ENCODE data around the gene PPP1R12B. TPM values are rescaled to one million over a fixed set of nuclear protein-coding genes. Genes with fewer than 3 reads are reported as not detected.
"Not testable (repeated sequence)": the region's sequence is repeated elsewhere in the genome, so short reads cannot be mapped to it uniquely, and the experiment has no call there.

The PPP1R12B gene
- total RNA-seq, 5 donors from 2014 or later (not counting 1 experiment from before 2014, with no cell fraction given): 24.3 to 40.9 (median 27.0) TPM

DNA sequence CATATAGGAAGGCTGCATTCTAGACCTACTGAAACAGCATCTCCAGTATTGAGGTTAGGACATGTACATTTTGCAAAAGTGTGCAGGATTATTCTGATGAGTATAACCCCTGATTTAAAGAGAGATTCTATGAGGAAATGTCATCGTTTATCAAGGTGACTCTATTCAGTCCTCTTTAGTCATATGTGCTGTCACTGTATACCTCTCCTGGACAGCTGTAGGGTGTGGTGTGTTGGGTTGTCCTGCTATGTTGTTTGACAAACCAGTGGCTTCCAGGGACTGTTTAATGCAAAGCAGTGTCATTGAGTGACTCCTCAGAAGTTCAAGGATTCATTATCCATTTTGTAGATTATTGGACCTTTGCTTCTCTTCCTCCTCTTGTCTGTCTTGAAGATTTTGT is 209.2 kb downstream of the PPP1R12B start:
- no CpG with 5 or more reads among the region's 1 CpG for WGBS (ENCODE audit: insufficient coverage)
- POLR2A ChIA-PET; H3K9me3 ChIP-seq; H3K9me3 Mint-ChIP-seq; H3K4me1 Mint-ChIP-seq; H3K4me3 Mint-ChIP-seq; ATAC-seq (replicated peaks in 1 of 4); H3K4me3 ChIP-seq (ENCODE audit: control insufficient read depth in 1 of 2, extremely low read depth in 1 of 2, low read length in 1 of 2); H3K27me3 Mint-ChIP-seq; CTCF ChIA-PET; H3K27ac ChIP-seq (ENCODE audit: low read length); H3K27ac Mint-ChIP-seq; H3K36me3 ChIP-seq (ENCODE audit: control insufficient read depth in 2 of 2, extremely low read depth in 1 of 2, insufficient read depth in 1 of 2, low read length in 1 of 2); H3K4me1 ChIP-seq (ENCODE audit: control insufficient read depth in 1 of 2, extremely low read depth in 1 of 2, insufficient read depth in 2 of 2, low read length in 2 of 2); H3K27me3 ChIP-seq (replicated peaks in 1 of 2; ENCODE audit: control insufficient read depth in 2 of 2, extremely low read depth in 1 of 2, insufficient read depth in 2 of 2, low read length in 1 of 2); DNase-seq: not testable (repeated sequence)
- peaks cover 16% of the 10 kb centered on the region for H3K36me3 Mint-ChIP-seq

DNA sequence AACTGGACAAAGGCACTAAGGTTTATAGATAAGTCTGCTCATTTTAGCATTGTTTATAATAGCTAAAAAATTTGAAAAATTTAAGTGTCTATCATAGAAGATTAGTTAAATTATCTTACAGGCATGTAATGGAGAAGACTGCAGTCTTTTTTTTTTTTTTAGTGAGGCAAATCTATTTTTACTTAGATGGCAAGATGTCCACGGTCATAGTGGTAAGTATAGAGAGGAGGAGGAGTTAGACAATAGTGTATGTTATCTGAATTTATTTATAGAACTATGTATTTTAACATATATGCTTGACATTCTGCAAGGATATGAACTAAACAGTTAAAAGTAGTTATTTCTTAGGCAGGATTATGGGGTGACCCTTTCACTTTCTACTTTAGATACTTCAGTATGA is 212.7 kb downstream of the PPP1R12B start:
- Mint-ChIP-seq H3K4me3 (no peak overlapping the region), H3K27me3 (no peaks in the 10 kb centered on the region), H3K36me3 (peaks cover 26% of the 10 kb centered on the region), H3K9me3 (no peaks in the 10 kb centered on the region), H3K4me1 (peaks cover 0 to 8% (median 4%) of the 10 kb centered on the region in 3 donors), H3K27ac (no peak overlapping the region)
- no peaks in the 10 kb centered on the region for H3K27me3 ChIP-seq (replicated peaks in 1 of 2; ENCODE audit: control insufficient read depth in 2 of 2, extremely low read depth in 1 of 2, insufficient read depth in 2 of 2, low read length in 1 of 2)
- no peak overlapping the region for H3K4me3 ChIP-seq (ENCODE audit: control insufficient read depth in 1 of 2, extremely low read depth in 1 of 2, low read length in 1 of 2)
- WGBS (ENCODE audit: insufficient coverage): no CpG with 5 or more reads among the region's 1 CpG
- ATAC-seq (replicated peaks in 1 of 4) (no peak), DNase-seq (no peak)
- ChIA-PET CTCF (interaction anchor here in 1 of 2 donors (0.6 kb wide), 1 partner anchor 325 kb away, joined by 3 read pairs; no protein-coding TSS in a partner anchor), POLR2A (no interaction called here)
- peaks cover 0 to 9% of the 10 kb centered on the region in 2 donors for H3K36me3 ChIP-seq (ENCODE audit: control insufficient read depth in 2 of 2, extremely low read depth in 1 of 2, insufficient read depth in 1 of 2, low read length in 1 of 2)
- H3K9me3 ChIP-seq: no peaks in the 10 kb centered on the region
- peaks cover 2 to 16% of the 10 kb centered on the region in 2 experiments for H3K4me1 ChIP-seq (ENCODE audit: control insufficient read depth in 1 of 2, extremely low read depth in 1 of 2, insufficient read depth in 2 of 2, low read length in 2 of 2)
- no peak overlapping the region for H3K27ac ChIP-seq (ENCODE audit: low read length)

DNA sequence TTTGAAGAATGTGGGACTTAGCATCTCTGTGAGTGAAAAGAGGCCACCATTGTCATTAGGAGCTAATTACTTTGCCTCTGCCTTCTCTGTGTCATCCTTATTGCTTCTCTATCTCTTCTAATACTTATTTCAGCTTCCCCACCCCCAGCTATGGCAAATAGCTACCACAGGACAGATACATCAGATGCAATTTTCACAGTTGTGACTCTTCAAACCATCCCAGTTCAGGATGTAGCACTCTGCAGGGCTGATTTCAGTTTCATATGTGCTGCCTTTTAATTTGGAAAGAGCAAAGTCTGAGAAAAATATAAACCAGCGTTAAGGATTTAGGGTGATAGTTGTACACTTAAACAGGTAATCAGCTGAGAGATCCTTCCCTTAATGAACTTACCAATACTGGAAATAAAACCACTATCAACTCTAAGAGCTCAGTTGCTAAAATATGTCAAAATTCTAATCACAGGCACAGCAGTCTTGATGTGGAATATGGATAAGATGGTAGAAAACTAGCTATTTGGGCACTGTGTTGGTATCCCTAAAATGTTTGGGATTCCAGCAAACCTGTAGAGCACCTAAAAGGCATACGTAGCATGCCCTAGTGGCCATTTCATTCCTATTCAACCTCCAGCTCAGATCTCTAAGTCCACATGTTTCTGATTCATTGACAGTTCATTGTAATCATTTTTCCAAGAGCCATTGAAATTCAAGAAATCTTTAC is 213.4 kb downstream of the PPP1R12B start:
- peaks cover 0 to 8% (median 4%) of the 10 kb centered on the region in 3 donors for H3K4me1 Mint-ChIP-seq
- H3K27me3 ChIP-seq (replicated peaks in 1 of 2; ENCODE audit: control insufficient read depth in 2 of 2, extremely low read depth in 1 of 2, insufficient read depth in 2 of 2, low read length in 1 of 2): no peaks in the 10 kb centered on the region
- H3K9me3 Mint-ChIP-seq: no peaks in the 10 kb centered on the region
- no peaks in the 10 kb centered on the region for H3K9me3 ChIP-seq
- H3K27ac ChIP-seq (ENCODE audit: low read length): no peak overlapping the region
- POLR2A ChIA-PET: interaction anchor here in 1 of 2 donors (0.5 kb wide), 1 partner anchor 249 kb away, joined by 3 read pairs; no protein-coding TSS in a partner anchor
- CTCF ChIA-PET: interaction anchor here (0.6 to 1.0 kb wide), 3 partner anchors 13 to 706 kb away, joined by 3 read pairs; no protein-coding TSS in a partner anchor
- DNase-seq (no peak), ATAC-seq (replicated peaks in 1 of 4) (no peak)
- H3K36me3 Mint-ChIP-seq: peaks cover 21% of the 10 kb centered on the region
- peaks cover 2 to 18% of the 10 kb centered on the region in 2 experiments for H3K4me1 ChIP-seq (ENCODE audit: control insufficient read depth in 1 of 2, extremely low read depth in 1 of 2, insufficient read depth in 2 of 2, low read length in 2 of 2)
- no peaks in the 10 kb centered on the region for H3K27me3 Mint-ChIP-seq
- no peak overlapping the region for H3K4me3 Mint-ChIP-seq
- no peak overlapping the region for H3K4me3 ChIP-seq (ENCODE audit: control insufficient read depth in 1 of 2, extremely low read depth in 1 of 2, low read length in 1 of 2)
- H3K27ac Mint-ChIP-seq: no peak overlapping the region
- WGBS (ENCODE audit: insufficient coverage): no CpG with 5 or more reads among the region's 2 CpGs
- peaks cover 0 to 10% of the 10 kb centered on the region in 2 donors for H3K36me3 ChIP-seq (ENCODE audit: control insufficient read depth in 2 of 2, extremely low read depth in 1 of 2, insufficient read depth in 1 of 2, low read length in 1 of 2)

GRCh38 chr1:202562444-202563060 is 214.1 kb downstream of the PPP1R12B start:
- ChIA-PET CTCF (interaction anchor here in 1 of 2 donors (0.6 to 1.0 kb wide), 2 partner anchors 12 to 705 kb away, joined by 3 read pairs; no protein-coding TSS in a partner anchor), POLR2A (no interaction called here)
- H3K9me3 Mint-ChIP-seq: no peaks in the 10 kb centered on the region
- peaks cover 25% of the 10 kb centered on the region for H3K36me3 Mint-ChIP-seq
- H3K4me1 Mint-ChIP-seq: peaks cover 0 to 8% (median 7%) of the 10 kb centered on the region in 3 donors
- no peak overlapping the region for H3K27ac ChIP-seq (ENCODE audit: low read length)
- ATAC-seq (replicated peaks in 1 of 4) (no peak), DNase-seq (no peak)
- H3K4me3 Mint-ChIP-seq: no peak overlapping the region
- H3K4me1 ChIP-seq (ENCODE audit: control insufficient read depth in 1 of 2, extremely low read depth in 1 of 2, insufficient read depth in 2 of 2, low read length in 2 of 2): peaks cover 2 to 18% of the 10 kb centered on the region in 2 experiments
- no peaks in the 10 kb centered on the region for H3K27me3 ChIP-seq (replicated peaks in 1 of 2; ENCODE audit: control insufficient read depth in 2 of 2, extremely low read depth in 1 of 2, insufficient read depth in 2 of 2, low read length in 1 of 2)
- H3K4me3 ChIP-seq (ENCODE audit: control insufficient read depth in 1 of 2, extremely low read depth in 1 of 2, low read length in 1 of 2): no peak overlapping the region
- no peaks in the 10 kb centered on the region for H3K27me3 Mint-ChIP-seq
- WGBS (ENCODE audit: insufficient coverage): no CpG with 5 or more reads among the region's 13 CpGs
- H3K36me3 ChIP-seq (ENCODE audit: control insufficient read depth in 2 of 2, extremely low read depth in 1 of 2, insufficient read depth in 1 of 2, low read length in 1 of 2): peaks cover 0 to 13% of the 10 kb centered on the region in 2 donors
- H3K9me3 ChIP-seq: no peaks in the 10 kb centered on the region
- H3K27ac Mint-ChIP-seq: no peak overlapping the region

DNA sequence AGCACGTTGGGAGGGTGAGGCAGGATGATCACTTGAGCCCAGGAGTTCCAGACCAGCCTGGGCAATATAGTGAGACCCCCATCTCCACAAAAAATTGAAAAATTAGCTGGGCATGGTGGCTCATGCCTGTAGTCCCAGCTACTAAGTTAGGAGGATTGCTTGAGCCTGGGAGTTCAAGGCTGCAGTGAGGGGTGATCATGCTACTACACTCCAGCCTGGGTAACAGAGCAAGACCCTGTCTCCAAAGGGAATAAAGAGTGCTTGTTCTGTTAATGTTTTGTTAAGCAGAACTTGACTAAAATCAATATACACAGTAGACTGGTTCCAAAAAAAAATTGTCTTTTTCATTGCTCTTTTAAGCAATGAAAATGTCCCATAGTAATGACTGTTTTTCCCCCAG is 215.3 kb downstream of the PPP1R12B start:
- H3K36me3 Mint-ChIP-seq: peaks cover 36% of the 10 kb centered on the region

DNA sequence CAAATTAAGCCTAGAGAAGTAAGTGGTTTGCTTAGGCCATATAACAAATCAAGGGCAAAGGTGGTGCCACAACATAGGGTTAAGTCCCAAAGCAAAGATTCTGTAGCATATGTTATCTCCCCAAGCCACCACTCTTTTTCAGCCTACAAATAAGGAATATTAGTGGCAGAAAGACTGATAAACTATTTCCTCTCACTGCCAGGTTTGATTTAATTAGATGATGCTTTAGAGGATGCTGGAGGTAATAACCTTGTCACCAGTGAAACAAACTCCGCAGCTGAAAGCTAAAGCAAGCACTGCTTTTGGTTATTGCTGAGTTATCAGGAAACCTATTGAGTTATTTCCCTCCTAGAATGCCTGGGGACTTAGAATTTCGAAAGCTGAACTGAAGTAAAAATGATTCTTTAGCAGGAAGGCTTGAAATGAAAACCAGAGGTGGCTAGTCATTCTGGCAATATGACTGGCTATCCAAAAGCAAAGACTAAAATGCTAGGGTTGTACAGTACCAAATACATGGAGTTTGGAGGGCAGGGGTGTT is 216.5 kb downstream of the PPP1R12B start:
- Histone ChIP-seq H3K9me3 (no peaks in the 10 kb centered on the region), H3K4me3 (ENCODE audit: control insufficient read depth in 1 of 2, extremely low read depth in 1 of 2, low read length in 1 of 2) (no peak overlapping the region), H3K4me1 (ENCODE audit: control insufficient read depth in 1 of 2, extremely low read depth in 1 of 2, insufficient read depth in 2 of 2, low read length in 2 of 2) (peaks cover 2 to 18% of the 10 kb centered on the region in 2 experiments), H3K27me3 (replicated peaks in 1 of 2; ENCODE audit: control insufficient read depth in 2 of 2, extremely low read depth in 1 of 2, insufficient read depth in 2 of 2, low read length in 1 of 2) (no peaks in the 10 kb centered on the region), H3K27ac (ENCODE audit: low read length) (no peak overlapping the region), H3K36me3 (ENCODE audit: control insufficient read depth in 2 of 2, extremely low read depth in 1 of 2, insufficient read depth in 1 of 2, low read length in 1 of 2) (peaks cover 0 to 25% of the 10 kb centered on the region in 2 donors)
- Mint-ChIP-seq H3K4me1 (peaks cover 0 to 8% (median 7%) of the 10 kb centered on the region in 3 donors), H3K27ac (no peak overlapping the region), H3K9me3 (no peaks in the 10 kb centered on the region), H3K36me3 (peaks cover 40% of the 10 kb centered on the region), H3K4me3 (no peak overlapping the region), H3K27me3 (no peaks in the 10 kb centered on the region)
- ATAC-seq (replicated peaks in 1 of 4): no peak
- no peak for DNase-seq
- CTCF ChIA-PET: interaction anchor here in 1 of 2 donors (0.6 kb wide), 1 partner anchor 53 kb away, joined by 4 read pairs; no protein-coding TSS in a partner anchor
- WGBS (ENCODE audit: insufficient coverage): 90% methylated on average over 1 of the region's 2 CpGs
- POLR2A ChIA-PET: interaction anchor here in 1 of 2 donors (0.7 kb wide), 1 partner anchor 69 kb away, joined by 3 read pairs; no protein-coding TSS in a partner anchor

More for the DNA sequence above, 215.3 kb downstream of the PPP1R12B start:
- Histone ChIP-seq H3K27me3 (replicated peaks in 1 of 2; ENCODE audit: control insufficient read depth in 2 of 2, extremely low read depth in 1 of 2, insufficient read depth in 2 of 2, low read length in 1 of 2) (no peaks in the 10 kb centered on the region), H3K27ac (ENCODE audit: low read length) (no peak overlapping the region), H3K36me3 (ENCODE audit: control insufficient read depth in 2 of 2, extremely low read depth in 1 of 2, insufficient read depth in 1 of 2, low read length in 1 of 2) (peaks cover 0 to 24% of the 10 kb centered on the region in 2 donors), H3K4me3 (ENCODE audit: control insufficient read depth in 1 of 2, extremely low read depth in 1 of 2, low read length in 1 of 2) (no peak overlapping the region), H3K4me1 (ENCODE audit: control insufficient read depth in 1 of 2, extremely low read depth in 1 of 2, insufficient read depth in 2 of 2, low read length in 2 of 2) (peaks cover 2 to 18% of the 10 kb centered on the region in 2 experiments), H3K9me3 (no peaks in the 10 kb centered on the region)
- POLR2A ChIA-PET: no interaction called here
- no peak for ATAC-seq (replicated peaks in 1 of 4)
- DNase-seq: no peak
- no CpG with 5 or more reads among the region's 1 CpG for WGBS (ENCODE audit: insufficient coverage)
- Mint-ChIP-seq H3K27ac (no peak overlapping the region), H3K27me3 (no peaks in the 10 kb centered on the region), H3K4me1 (peaks cover 0 to 8% (median 7%) of the 10 kb centered on the region in 3 donors), H3K9me3 (no peaks in the 10 kb centered on the region), H3K4me3 (no peak overlapping the region)
- CTCF ChIA-PET: interaction anchor here in 1 of 2 donors (0.5 kb wide), 1 partner anchor 156 kb away, joined by 8 read pairs; no protein-coding TSS in a partner anchor

All from T-cell (primary cell).